GM12878 (cell line): ENCODE measurements around the gene SOBP. TPM values are rescaled to one million over a fixed set of nuclear protein-coding genes. Genes with fewer than 3 reads are reported as not detected.

Source experiments
- ATAC-seq: fragments of 200-7000 bp; cut with Tn5 transposase; 3 replicates; pipeline ENCODE4 v1.9.1; 2020; ENCODE audit warnings: mild to moderate bottlenecking, moderate library complexity
- BruUV-seq: library from RNA; stranded (reverse); fragments of 400-500 nt; replicated peaks from 2 replicates; lab custom pipeline; 2021; lab: Mats Ljungman, UMichigan
- CTCF ChIA-PET: fragments of 300-600 bp; sonication (Branson Sonifier 250); formaldehyde crosslinking; extraction: SDS; loops from one replicate; lab custom pipeline; 2021; ENCODE audit warnings: inconsistent platforms; lab: Yijun Ruan, JAX
- POLR2A ChIA-PET: fragments of 350-600 bp; formaldehyde crosslinking; extraction: SDS; loops from one replicate; lab custom pipeline; 2021; ENCODE audit warnings: inconsistent platforms; lab: Charles Lee
- RAD21 ChIA-PET: fragments of 300-600 bp; sonication (Branson Sonifier 250); formaldehyde crosslinking; loops from one replicate; lab custom pipeline; 2023; ENCODE audit warnings: antibody characterized with exemption; ENCODE audit not compliant: unreplicated experiment; lab: Charles Lee
- SMC1A ChIA-PET: fragments of 300-600 bp; sonication (Branson Sonifier 250); formaldehyde crosslinking; loops from one replicate; lab custom pipeline; 2023; ENCODE audit not compliant: unreplicated experiment, uncharacterized antibody; lab: Charles Lee
- DNase-seq: peaks from one replicate; pipeline ENCODE4 v3.0.0-alpha.2; 2011; ENCODE audit warnings: low read depth, low spot score
- FAIRE-seq: peaks from 3 replicates; lab custom pipeline; 2011; peaks lifted over from hg19 to GRCh38; lab: Jason Lieb, UNC
- H2AFZ ChIP-seq: 2 replicates; pipeline ENCODE4 v1.6.0; 2011; ENCODE audit warnings: low read depth, low read length, control low read depth; ENCODE audit not compliant: control insufficient read depth
- H3K27ac ChIP-seq: 2 replicates; pipeline ENCODE4 v1.5.1; 2011; ENCODE audit warnings: control low read depth; ENCODE audit not compliant: control insufficient read depth, insufficient read depth
- H3K27me3 ChIP-seq, 2 experiments: replicated peaks in 1 of 2; 2 replicates each; pipeline versions ENCODE4 v1.6.0 to v1.6.1; 2011; ENCODE audit warnings: low read length in 1 of 2; ENCODE audit not compliant: control insufficient read depth in 2 of 2, insufficient read depth in 2 of 2
- H3K36me3 ChIP-seq, 2 experiments: 2 replicates each; pipeline ENCODE4 v1.5.1; 2011; ENCODE audit warnings: low read length in 1 of 2; ENCODE audit not compliant: control insufficient read depth in 2 of 2, insufficient read depth in 2 of 2
- H3K4me1 ChIP-seq: 2 replicates; pipeline ENCODE4 v1.6.1; 2011; ENCODE audit warnings: mild to moderate bottlenecking, low read length, moderate library complexity, mixed read lengths; ENCODE audit not compliant: control insufficient read depth, insufficient read depth
- H3K4me2 ChIP-seq: 2 replicates; pipeline ENCODE4 v1.6.0; 2011; ENCODE audit warnings: control low read depth; ENCODE audit not compliant: control insufficient read depth, insufficient read depth
- H3K4me3 ChIP-seq: fragments of 200-600 bp; sonication (generic); 2 replicates; pipeline ENCODE4 v1.5.1; 2016
- H3K79me2 ChIP-seq: 2 replicates; pipeline ENCODE4 v1.6.0; 2011; ENCODE audit warnings: low read length; ENCODE audit not compliant: control insufficient read depth, insufficient read depth
- H3K9ac ChIP-seq: 2 replicates; pipeline ENCODE4 v1.8.0; 2011; ENCODE audit warnings: low read length, control low read depth, mixed read lengths; ENCODE audit not compliant: control insufficient read depth, insufficient read depth
- H3K9me3 ChIP-seq: replicated peaks from 3 replicates; pipeline ENCODE4 v1.5.1; 2011; ENCODE audit warnings: mild to moderate bottlenecking, low read length; ENCODE audit not compliant: control insufficient read depth, insufficient read depth
- H4K20me1 ChIP-seq: 2 replicates; pipeline ENCODE4 v1.6.0; 2011; ENCODE audit not compliant: control insufficient read depth, insufficient read depth
- BCL3 ChIP-seq: IDR thresholded peaks from 2 replicates; pipeline ENCODE4 v1.6.1; 2011; ENCODE audit warnings: borderline replicate concordance, low read depth, mild to moderate bottlenecking, moderate library complexity, low read length; ENCODE audit not compliant: insufficient read depth, poor library complexity, severe bottlenecking
- CBX3 ChIP-seq: fragments of 200-600 bp; sonication (generic); IDR thresholded peaks from 2 replicates; pipeline ENCODE4 v1.6.1; 2016; ENCODE audit warnings: low read depth, borderline replicate concordance
- CEBPB ChIP-seq, 2 experiments: fragments of 150-350 bp in 1 of 2; IDR thresholded peaks; 2 replicates each; pipeline ENCODE4 v1.6.1; 2012 to 2014; ENCODE audit warnings: low read depth in 2 of 2, low read length in 2 of 2, borderline replicate concordance in 1 of 2, inconsistent platforms in 1 of 2
- CREM ChIP-seq: IDR thresholded peaks from 2 replicates; pipeline ENCODE4 v1.6.1; 2014; ENCODE audit warnings: antibody characterized with exemption, low read depth
- EGR1 ChIP-seq, 2 experiments: IDR thresholded peaks; 1 replicate in 1 of 2; 2 replicates in 1 of 2; pipeline ENCODE4 v1.6.1; 2011 to 2012; ENCODE audit warnings: low read depth in 2 of 2, low read length in 2 of 2, borderline replicate concordance in 1 of 2, mild to moderate bottlenecking in 1 of 2, moderate library complexity in 1 of 2
- EP300 ChIP-seq, 2 experiments: fragments of 150-350 bp in 1 of 2; IDR thresholded peaks; 2 replicates each; pipeline ENCODE4 v1.6.1; 2011 to 2012; ENCODE audit warnings: low read depth in 2 of 2, low read length in 2 of 2, borderline replicate concordance in 1 of 2, improper control_type of control experiment in 1 of 2, inconsistent platforms in 1 of 2; ENCODE audit not compliant: control insufficient read depth in 1 of 2
- HDAC6 ChIP-seq: fragments of 200-600 bp; sonication (generic); IDR thresholded peaks from one replicate; pipeline ENCODE4 v1.8.0; 2017; ENCODE audit warnings: antibody characterized with exemption; ENCODE audit not compliant: unreplicated experiment
- PRDM15 ChIP-seq: fragments of 450-650 bp; formaldehyde crosslinking; IDR thresholded peaks from 2 replicates; pipeline ENCODE4 v1.4.0; 2020; ENCODE audit warnings: mild to moderate bottlenecking, moderate library complexity
- RAD21 ChIP-seq: IDR thresholded peaks from 2 replicates; pipeline ENCODE4 v1.6.1; 2011; ENCODE audit warnings: mild to moderate bottlenecking, low read depth, low read length, moderate library complexity; ENCODE audit not compliant: insufficient read depth
- ZBED1 ChIP-seq: IDR thresholded peaks from 2 replicates; pipeline ENCODE4 v1.6.1; 2016; ENCODE audit warnings: borderline replicate concordance
- WGBS: methylation state at CpG from one replicate; pipeline ENCODE4 v1.1.6; 2016; ENCODE audit warnings: low lambda C conversion rate; ENCODE audit not compliant: insufficient replicate concordance, insufficient coverage; ENCODE audit errors: missing lambda C conversion rate; 5-methylcytosine and 5-hydroxymethylcytosine counted together
- in situ Hi-C: fragments of 300-500 bp; cut with MboI; formaldehyde crosslinking; loops from 9 replicates; pipeline ENCODE4 v1.14.3; 2018; ENCODE audit warnings: mixed read lengths
- intact Hi-C: fragments of 100-400 bp; cut with micrococcal nuclease; formaldehyde crosslinking; loops from one replicate; pipeline ENCODE4 v1.14.2; 2022; ENCODE audit not compliant: unreplicated experiment
- polyA plus RNA-seq, 11 experiments: library from polyadenylated mRNA; depleted of rRNA in 4 of 11; unstranded in 6 of 11; stranded (reverse) in 5 of 11; fragments of >200 nt; fragmentation: Nextera tagmentation in 4 of 11; fragmentation: Illumina TruSeq in 1 of 11; extraction: Ambion mirVana in 4 of 11; extraction: Trizol in 1 of 11; gene quantifications; 1 replicate in 1 of 11; 2 replicates in 10 of 11; pipeline versions ENCODE4 v1.2.1 to v1.2.3, GENCODE V29; 2011 to 2016; ENCODE audit warnings: inconsistent platforms in 2 of 11, missing spikeins in 2 of 11, low read depth in 1 of 11
- total RNA-seq, 4 experiments: library from RNA; depleted of rRNA in 3 of 4; stranded (reverse); fragments of >200 nt in 3 of 4; fragmentation: Illumina TruSeq in 1 of 4; extraction: Trizol in 1 of 4; gene quantifications; 2 replicates each; pipeline versions ENCODE4 v1.2.1 to v1.2.3, GENCODE V29; 2013 to 2021

Gene SOBP
- total and polyA plus RNA-seq, 10 of the 15 experiments (the other 5 are each of a cell fraction or from before 2014, with no cell fraction given): 0.49 to 1.9 (median 0.78) TPM

- H4K20me1 ChIP-seq: no peaks in the 10 kb centered on the region
- POLR2A ChIA-PET: no interaction called here
- no peak for ATAC-seq
- DNase-seq: no peak
- no peaks in the 10 kb centered on the region for H3K4me1 ChIP-seq
- no peak for FAIRE-seq
- intact Hi-C loops (loop anchor here (10.0 kb wide), 1 partner anchor 611 kb away; no protein-coding TSS in a partner anchor), in situ Hi-C loops (no loop called here)
- no peak for TF ChIP-seq CEBPB (IDR thresholded peaks at IDR 0.05; ENCODE audit: borderline replicate concordance in 1 of 2, low read depth in 2 of 2, low read length in 2 of 2)
- CTCF ChIA-PET: interaction anchor here (0.6 kb wide), 1 partner anchor 985 kb away, joined by 3 read pairs; no protein-coding TSS in a partner anchor
- no peak overlapping the region for H3K27ac ChIP-seq
- RAD21 ChIA-PET: no interaction called here
- H3K27me3 ChIP-seq: no peaks in the 10 kb centered on the region
- H2AFZ ChIP-seq: no peak overlapping the region
- SMC1A ChIA-PET: no interaction called here
- peaks cover 9% of the 10 kb centered on the region; the same call in 2 of the 3 replicates for H3K9me3 ChIP-seq
- no peak overlapping the region for H3K4me2 ChIP-seq
- BruUV-seq: no TSS peak
- no peak overlapping the region for H3K9ac ChIP-seq
- no peaks in the 10 kb centered on the region for H3K79me2 ChIP-seq
- 0 out of 4 replicates have a peak, but pooled peaks cover 0 to 2% of the 10 kb centered on the region in 2 experiments for H3K36me3 ChIP-seq
- WGBS: 92% methylated on average over 7 of the region's 7 CpGs
- no peak overlapping the region for H3K4me3 ChIP-seq
Measured at GRCh38 chr6:107443608-107444267, 46.2 kb upstream of the SOBP start.

DNA sequence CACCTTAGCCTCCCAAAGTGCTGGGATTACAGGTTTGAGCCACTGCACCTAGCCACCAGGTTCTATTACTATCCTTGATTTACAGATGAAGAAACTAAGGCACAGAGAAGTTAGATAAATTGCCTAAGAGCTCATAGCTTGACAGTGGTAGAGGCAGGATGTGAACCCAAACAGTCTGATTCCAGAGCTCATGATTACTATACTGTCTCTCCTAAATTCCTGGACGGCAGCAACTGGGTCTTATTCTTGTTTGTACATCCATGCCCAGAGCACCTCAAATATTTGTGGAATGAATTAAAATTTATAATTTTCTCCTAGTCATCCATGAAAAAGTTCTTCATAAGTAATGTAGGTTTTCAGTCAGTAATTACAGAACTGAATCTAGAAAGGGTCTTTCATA lies 45.6 kb upstream of the SOBP start:
- no peak overlapping the region for H3K4me3 ChIP-seq
- H3K27me3 ChIP-seq: no peaks in the 10 kb centered on the region
- ATAC-seq: no peak
- SMC1A ChIA-PET: no interaction called here
- BruUV-seq: no TSS peak
- peaks cover 9% of the 10 kb centered on the region; the same call in 2 of the 3 replicates for H3K9me3 ChIP-seq
- DNase-seq: no peak
- intact Hi-C loops: loop anchor here (10.0 kb wide), 1 partner anchor 611 kb away; no protein-coding TSS in a partner anchor
- H3K4me2 ChIP-seq: no peak overlapping the region
- 94% methylated on average over 1 of the region's 1 CpG for WGBS
- H2AFZ ChIP-seq: no peak overlapping the region
- FAIRE-seq: no peak
- no peaks in the 10 kb centered on the region for H4K20me1 ChIP-seq
- RAD21 ChIA-PET: no interaction called here
- H3K9ac ChIP-seq: no peak overlapping the region
- in situ Hi-C loops: no loop called here
- CTCF ChIA-PET: interaction anchor here (0.6 kb wide), 1 partner anchor 985 kb away, joined by 3 read pairs; no protein-coding TSS in a partner anchor
- no peaks in the 10 kb centered on the region for H3K79me2 ChIP-seq
- H3K36me3 ChIP-seq: 0 out of 4 replicates have a peak, but pooled peaks cover 0 to 2% of the 10 kb centered on the region in 2 experiments
- no peaks in the 10 kb centered on the region for H3K4me1 ChIP-seq
- POLR2A ChIA-PET: no interaction called here
- no peak overlapping the region for H3K27ac ChIP-seq
- TF ChIP-seq HDAC6 (no peak), PRDM15 (CRISPR knock-in tag) (no peak), ZBED1 (no peak), BCL3 (no peak), RAD21 (no peak), CREM (no peak), EGR1 (IDR thresholded peaks at IDR 0.05; ENCODE audit: borderline replicate concordance in 1 of 2, low read depth in 2 of 2, low read length in 2 of 2) (no peak), CBX3 (no peak), EP300 (IDR thresholded peaks at IDR 0.05; ENCODE audit: borderline replicate concordance in 1 of 2, control insufficient read depth in 1 of 2, low read depth in 2 of 2, low read length in 2 of 2) (no peak)
